HG03575 (cell line): ENCODE results near the gene MYO7A.

Source experiments
- ATAC-seq: cut with Tn5 transposase; IDR thresholded peaks from one replicate; pipeline ENCODE4 v1.9.1; 2021; ENCODE audit not compliant: unreplicated experiment, insufficient number of reproducible peaks, low FRiP score; ENCODE audit errors: extremely low read depth

Gene MYO7A

DNA sequence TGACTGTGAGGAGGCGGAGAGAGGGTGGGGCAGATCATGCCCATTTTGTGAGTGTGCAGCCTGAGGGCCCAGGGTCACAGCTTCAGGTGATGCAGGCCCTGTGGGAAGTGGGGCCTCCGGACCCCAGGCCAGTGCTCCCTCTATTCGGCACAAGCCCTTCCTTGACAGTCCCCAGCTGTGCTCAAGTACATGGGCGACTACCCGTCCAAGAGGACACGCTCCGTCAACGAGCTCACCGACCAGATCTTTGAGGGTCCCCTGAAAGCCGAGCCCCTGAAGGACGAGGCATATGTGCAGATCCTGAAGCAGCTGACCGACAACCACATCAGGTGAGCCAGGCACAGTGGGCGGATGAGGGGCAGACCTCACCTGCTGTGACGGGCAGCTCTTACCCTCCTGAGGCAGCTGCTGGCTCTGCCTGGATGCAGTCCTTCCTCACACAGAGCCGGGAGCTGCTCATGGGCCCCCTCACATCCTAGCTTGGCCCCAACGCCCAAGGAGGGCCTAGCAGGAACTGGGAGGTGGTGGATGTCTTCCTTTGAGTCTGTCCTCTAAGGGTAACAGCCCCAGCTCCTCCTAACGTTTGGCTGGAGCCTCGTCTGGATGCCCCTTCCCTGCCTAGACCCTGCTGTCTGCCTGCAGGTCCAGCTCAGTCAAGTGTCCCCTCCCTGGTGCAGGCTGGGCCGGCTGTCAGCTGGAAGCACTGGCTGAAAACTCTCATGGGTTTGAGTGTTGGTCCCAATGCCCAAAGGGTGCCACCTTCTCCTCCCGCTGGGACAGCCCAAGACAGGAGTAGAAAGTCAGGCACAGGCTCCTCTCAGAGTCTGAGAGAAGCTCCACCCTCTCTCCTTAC, 76.1 kb downstream of the MYO7A start:
- no peak for ATAC-seq

DNA sequence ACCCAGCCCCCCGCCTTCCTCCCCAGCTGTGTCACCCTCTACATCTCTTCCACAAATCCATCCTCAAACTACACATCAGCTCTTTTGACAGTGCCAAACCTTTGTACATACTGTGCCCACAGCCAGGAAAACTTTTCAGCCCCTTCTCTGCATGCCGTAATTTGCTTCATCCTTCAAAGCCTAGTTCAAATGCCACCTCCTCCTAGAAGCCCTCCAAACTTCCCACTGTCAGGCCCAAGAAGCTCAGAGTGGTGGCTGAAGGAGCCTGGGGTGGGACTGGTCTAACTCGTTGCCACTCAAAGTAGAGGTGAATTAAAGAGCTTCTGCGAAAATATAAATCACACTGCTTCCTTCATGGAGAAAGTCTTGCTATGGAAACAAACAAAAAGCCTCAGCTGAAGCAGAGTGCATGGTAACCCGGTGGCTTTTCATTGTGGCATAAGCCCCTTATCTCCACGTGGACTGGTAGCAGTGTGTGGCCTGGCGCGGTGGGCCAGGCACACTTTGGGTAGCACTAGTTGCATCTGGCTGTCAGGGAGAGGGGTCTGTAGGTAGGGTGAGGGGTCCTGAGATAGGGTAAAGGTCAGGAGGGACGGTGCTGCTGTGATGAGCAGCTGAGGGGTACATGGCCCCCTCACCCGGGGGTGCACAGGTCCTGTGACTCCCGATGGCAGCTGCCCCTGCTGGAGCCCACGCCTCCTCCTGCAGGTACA, 76.9 kb downstream of the MYO7A start:
- ATAC-seq = no peak

- no peak for ATAC-seq
Measured at GRCh38 chr11:77205467-77206263, 77.6 kb downstream of the MYO7A start.

- no peak for ATAC-seq
Measured at GRCh38 chr11:77206264-77207018, 78.4 kb downstream of the MYO7A start.

DNA sequence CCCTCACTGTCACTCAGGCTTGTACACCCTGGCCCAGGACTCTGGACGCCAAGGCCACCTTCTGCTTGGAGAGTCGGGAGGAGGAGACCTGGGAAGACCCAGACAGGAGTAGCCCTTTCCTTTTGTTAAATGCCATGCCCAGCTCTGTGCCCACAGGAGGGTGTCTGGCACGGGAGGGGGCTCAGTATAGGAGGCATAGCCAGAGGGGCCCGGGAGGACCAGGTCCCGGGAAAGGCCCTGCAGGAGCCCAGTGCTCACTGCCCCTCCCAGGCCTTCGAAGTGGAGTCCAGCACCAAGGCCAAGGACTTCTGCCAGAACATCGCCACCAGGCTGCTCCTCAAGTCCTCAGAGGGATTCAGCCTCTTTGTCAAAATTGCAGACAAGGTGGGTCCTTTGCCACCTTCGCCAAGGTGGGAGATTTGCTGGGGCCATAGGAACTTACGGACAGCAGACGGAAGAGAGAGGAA, 79.0 kb downstream of the MYO7A start:
- ATAC-seq = no peak

- no peak for ATAC-seq
Measured at GRCh38 chr11:77207618-77208313, 79.7 kb downstream of the MYO7A start.

- ATAC-seq = no peak
Measured at GRCh38 chr11:77208535-77208934, 80.5 kb downstream of the MYO7A start.

DNA sequence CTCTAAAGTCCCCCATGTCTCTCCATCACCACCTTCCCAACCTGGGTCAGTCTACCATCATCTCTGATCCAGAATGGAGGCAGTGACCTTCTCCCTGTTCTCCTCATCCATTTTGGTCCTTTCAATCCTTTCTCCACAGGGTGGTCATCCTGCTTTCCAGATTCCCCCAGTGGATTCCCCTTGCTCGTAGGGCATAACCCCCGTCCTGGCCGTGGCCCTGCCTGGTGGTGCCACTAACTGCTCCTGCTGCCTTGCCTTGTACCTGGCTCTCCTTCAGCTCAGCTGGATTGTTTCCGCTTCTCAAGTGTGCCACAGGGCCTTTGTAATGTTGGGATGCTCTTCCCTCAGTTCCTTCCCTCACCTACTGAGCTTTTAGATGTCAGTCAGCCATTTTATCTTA, 81.6 kb downstream of the MYO7A start:
- no peak for ATAC-seq

DNA sequence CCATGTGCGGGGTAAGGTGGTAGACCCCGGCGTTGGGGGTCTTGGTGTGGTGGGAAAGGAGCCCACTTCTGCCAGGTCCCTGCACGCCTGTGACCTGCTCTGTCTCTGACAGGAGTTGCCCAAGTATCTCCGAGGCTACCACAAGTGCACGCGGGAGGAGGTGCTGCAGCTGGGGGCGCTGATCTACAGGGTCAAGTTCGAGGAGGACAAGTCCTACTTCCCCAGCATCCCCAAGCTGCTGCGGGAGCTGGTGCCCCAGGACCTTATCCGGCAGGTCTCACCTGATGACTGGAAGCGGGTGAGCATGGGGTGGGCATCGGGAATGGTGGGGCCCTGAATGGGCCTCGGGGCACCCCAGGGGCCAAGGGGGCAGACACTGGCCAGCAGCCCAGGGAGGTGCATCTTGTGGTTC, 83.0 kb downstream of the MYO7A start:
- no peak for ATAC-seq

DNA sequence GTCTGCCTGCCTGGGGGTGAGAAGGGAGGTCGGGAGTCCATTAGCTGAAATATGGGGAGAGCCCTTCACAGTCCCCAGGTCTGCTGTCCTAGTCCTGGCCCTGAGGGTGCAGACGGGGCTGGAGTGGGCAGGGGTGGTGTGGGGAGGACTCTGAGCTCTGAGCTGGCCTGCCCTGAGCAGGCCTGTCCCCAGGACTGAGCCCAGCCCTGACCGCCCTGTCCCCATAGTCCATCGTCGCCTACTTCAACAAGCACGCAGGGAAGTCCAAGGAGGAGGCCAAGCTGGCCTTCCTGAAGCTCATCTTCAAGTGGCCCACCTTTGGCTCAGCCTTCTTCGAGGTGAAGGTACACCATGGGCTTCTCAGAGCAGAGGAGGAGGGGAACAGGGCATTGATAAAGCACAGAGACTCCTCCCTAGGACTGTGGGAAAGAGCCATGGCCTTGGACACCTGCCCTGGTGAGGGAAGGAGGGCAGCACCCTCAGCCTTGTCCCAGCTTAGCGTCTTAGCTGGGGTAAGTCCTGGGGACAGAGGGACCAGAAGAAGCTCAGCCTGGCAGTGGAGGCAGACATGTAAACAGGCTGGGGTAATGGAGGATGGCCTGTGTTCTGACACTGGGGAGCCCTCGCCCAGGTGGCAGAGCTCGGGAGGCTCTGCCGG, 83.7 kb downstream of the MYO7A start:
- no peak for ATAC-seq

GRCh38 chr11:77212314-77213007, 84.4 kb downstream of the MYO7A start:
- ATAC-seq = no peak

- no peak for ATAC-seq
Measured at GRCh38 chr11:77213029-77213579, 85.1 kb downstream of the MYO7A start.

DNA sequence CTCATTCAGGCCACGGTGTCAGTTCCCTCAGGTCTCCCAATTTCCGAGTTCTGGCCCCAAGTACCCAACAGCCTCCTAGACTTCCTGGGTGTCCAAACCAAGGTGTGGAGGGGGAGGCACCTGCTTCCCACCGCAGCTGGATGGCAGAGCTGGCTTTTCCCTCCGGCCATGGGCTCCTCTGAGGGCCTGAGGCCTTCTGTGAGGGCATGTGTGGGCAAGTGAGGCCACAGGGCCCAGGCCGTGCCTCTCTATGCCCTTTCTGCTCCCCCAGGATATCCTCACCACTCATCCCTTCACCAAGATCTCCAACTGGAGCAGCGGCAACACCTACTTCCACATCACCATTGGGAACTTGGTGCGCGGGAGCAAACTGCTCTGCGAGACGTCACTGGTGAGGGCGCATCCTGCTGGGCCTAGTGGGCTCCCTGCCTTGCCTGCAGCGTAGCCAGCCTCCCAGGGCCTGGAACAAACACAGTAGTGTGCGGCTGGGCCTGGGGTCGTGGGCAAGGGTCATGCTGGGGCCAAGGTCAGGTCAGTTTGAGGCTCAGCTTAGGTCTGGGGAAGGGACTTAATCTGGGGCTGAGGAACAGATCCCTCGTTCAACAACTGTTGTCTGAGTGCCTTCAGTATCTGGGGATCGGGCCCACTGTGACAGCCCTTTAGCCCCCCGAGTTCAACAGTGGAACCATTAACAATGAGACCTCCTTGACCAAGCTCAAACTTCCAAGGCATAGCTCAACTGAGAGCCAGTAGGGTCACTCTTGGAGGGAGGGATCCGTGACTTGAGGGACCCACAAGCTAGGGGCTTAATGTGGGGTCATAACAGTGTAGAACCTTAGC, 85.8 kb downstream of the MYO7A start:
- ATAC-seq = no peak

DNA sequence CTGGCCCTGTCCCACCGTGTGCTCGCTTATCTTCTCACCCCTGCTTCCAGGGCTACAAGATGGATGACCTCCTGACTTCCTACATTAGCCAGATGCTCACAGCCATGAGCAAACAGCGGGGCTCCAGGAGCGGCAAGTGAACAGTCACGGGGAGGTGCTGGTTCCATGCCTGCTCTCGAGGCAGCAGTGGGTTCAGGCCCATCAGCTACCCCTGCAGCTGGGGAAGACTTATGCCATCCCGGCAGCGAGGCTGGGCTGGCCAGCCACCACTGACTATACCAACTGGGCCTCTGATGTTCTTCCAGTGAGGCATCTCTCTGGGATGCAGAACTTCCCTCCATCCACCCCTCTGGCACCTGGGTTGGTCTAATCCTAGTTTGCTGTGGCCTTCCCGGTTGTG, 86.5 kb downstream of the MYO7A start:
- no peak for ATAC-seq

- ATAC-seq = no peak
Measured at GRCh38 chr11:77215106-77215505, 87.1 kb downstream of the MYO7A start.

DNA sequence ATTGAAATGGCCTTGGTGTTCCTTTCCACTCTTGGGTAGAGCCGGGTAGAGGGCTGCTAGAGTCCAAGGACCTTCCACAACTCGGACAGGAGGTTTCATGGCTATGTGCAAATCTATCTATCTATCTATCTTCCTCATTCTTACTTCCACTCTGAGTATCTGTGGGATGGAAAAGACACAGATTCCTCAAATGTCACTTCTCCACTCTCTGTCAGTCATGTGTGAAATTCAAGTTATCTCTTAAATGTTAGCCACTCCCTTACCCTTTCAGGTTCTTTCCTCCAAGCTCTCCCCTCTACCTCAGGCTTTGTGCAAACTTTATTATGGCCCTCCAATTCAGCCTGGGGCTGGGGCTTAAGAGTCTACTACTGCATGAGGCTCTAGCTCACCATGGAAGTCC, 89.1 kb downstream of the MYO7A start:
- ATAC-seq = no peak
